Measurements from ENCODE around the gene TXNRD1.

TXNRD1 gene

GRCh38 chr12:104350211-104351056 is 134.9 kb downstream of the TXNRD1 start:
- DNase-seq (ENCODE audit: low spot score): no peak

DNA sequence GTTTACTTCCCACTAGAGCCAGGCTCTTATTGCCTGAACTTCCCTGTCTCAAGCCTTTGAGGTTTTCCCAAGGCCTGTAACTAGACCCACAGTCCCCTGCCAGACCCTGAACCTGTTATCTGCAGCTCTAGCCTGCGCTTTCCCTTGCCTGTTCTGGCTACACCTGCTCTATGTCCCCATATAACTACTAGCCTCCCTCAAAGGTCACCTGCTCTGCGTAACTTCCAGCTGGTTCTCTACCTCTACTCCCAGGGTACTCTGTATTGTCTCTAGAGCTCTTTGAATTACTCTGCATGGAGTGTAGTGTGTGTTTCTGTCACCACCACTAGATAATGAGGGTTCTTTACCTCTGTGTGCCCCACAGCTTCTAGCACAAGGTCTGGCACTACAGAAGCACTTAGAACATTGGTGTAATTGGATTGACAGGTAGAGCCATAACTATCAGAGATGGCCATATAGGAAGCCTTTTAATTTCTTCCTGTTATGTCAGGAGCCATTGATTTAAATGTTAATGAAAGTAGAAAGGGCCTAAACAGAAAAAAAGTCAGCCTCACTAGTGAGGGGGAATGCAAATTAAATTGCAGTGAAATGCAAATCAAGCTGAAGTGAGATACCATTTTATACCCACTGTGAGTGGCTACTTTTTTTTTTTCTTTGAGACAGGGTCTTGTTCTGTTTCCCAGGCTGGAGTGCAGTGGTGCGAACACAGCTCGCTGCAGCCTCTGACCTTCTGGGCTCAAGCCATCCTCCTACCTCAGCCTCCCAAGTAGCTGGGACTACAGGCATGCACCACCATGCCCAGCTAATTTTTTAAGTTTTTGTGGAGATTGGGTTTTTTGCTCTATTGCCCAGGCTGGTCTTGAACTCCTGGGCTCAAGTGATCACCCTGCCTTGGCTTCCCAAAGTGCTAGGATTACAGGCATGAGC is 135.7 kb downstream of the TXNRD1 start:
- no peak for DNase-seq (ENCODE audit: low spot score)

GRCh38 chr12:104352106-104352713 is 136.6 kb downstream of the TXNRD1 start:
- DNase-seq (ENCODE audit: low spot score): no peak

GRCh38 chr12:104353012-104353981 is 137.7 kb downstream of the TXNRD1 start:
- DNase-seq (ENCODE audit: low spot score): no peak

- no peak for DNase-seq (ENCODE audit: low spot score)
These were observed 138.7 kb downstream of the TXNRD1 start for GRCh38 chr12:104354167-104354867.

- no peak for DNase-seq (ENCODE audit: low spot score)
These were observed 139.4 kb downstream of the TXNRD1 start for GRCh38 chr12:104354868-104355570.

GRCh38 chr12:104355630-104356029 is 140.1 kb downstream of the TXNRD1 start:
- DNase-seq (ENCODE audit: low spot score): no peak

GRCh38 chr12:104356231-104357115 is 140.9 kb downstream of the TXNRD1 start:
- no peak for DNase-seq (ENCODE audit: low spot score)

- no peak for DNase-seq (ENCODE audit: low spot score)
These were observed 141.9 kb downstream of the TXNRD1 start for GRCh38 chr12:104357421-104357952.

- peak; percentile 72 for DNase-seq (ENCODE audit: low spot score)
These were observed 142.9 kb downstream of the TXNRD1 start for GRCh38 chr12:104358353-104359003.

GRCh38 chr12:104359216-104359615 is 143.6 kb downstream of the TXNRD1 start:
- DNase-seq (ENCODE audit: low spot score): no peak

- no peak for DNase-seq (ENCODE audit: low spot score)
These were observed 144.6 kb downstream of the TXNRD1 start for GRCh38 chr12:104360157-104360556.

DNA sequence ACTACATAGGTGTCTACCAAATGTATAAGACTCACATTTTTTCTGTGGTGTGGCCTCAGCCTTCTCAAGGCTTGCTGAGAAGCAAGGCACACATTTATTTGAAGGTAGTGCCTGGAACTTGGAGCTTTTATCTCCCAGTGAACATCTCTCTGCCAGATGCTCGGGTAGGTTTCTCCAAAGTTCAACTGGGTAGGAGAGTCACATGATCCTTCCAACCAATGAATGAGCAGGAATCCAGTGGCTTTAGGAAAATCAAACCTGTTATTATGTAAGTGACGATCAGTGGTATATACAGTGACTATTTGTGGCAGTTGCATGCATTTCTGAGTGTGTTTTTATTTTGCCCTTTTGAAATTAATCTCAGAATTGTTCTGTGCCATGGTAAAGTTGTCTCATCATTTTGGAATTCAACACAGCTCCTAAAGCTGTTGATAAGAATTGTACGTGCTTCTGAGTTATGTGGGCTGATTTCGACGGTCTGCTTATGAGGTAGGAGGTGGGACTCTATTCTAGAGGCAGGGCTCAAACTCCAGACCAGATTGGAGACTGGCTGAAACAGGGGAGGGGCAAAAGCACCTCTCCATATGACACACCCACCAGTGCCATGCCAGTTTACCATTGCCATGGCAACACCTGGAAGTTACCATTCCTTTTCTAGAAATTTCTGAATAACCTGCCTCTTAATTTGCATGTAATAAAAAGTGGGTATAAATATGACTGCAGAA is 145.6 kb downstream of the TXNRD1 start:
- DNase-seq (ENCODE audit: low spot score): no peak

GRCh38 chr12:104365921-104366410 is 150.4 kb downstream of the TXNRD1 start:
- no peak for DNase-seq (ENCODE audit: low spot score)

DNA sequence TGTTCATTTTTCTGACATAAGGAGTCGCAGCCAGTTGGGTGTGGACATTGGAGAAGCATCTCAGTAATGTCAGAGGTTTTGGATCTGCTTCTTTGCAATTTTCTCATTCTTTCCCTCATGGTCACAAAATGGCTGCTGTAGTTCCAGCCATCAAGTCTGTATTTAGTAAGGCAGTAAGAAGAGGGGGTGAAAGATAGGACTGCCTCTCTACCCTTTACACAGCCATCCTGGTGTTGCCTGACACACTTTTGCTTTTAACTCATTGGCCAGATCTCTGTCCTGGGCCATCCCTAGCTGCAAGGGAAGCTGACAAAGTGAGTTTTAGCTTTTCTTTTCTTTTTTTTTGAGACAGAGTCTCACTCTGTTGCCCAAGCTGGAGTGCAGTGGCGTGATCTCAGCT is 154.1 kb downstream of the TXNRD1 start:
- DNase-seq (ENCODE audit: low spot score): no peak

DNA sequence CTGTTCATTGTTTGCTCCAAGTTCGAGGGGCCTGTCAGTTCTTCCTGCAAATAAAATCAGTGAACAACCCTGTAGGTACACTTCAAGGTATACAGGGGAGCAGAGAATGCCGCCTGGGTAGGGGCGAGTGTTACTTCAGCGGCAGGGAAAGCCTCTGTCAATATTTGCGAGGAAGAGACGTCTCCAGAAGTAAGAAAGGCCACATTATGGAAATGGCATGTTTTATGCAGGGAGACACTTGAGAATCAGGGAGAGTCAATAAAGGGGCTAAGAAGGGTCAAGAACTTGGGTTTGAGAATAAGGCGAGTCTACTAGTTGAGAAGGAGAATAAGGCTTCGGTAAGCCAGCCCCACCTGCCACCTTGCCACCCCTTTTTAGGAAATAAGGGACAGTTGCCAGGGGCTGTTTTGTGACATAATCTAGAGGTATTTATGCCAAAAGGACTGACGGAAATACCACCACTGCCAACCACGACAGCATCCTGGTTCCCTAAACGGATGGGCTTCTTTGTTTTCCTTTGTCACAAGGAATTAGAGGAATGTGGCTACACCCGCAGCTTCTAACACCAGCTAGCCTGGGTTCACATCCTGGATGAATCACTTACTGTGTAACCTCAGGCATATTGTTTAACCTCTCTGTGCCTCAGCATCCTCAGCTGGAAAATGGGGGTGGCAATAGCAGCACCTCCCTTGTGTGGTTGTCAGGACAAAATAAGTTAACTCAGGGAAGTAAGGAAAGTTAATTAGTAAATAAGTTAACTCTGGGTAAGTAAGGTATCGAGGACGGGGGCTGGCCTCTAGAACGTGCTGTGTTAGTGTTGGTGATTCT is 155.7 kb downstream of the TXNRD1 start:
- DNase-seq (ENCODE audit: low spot score): no peak

Data from hematopoietic multipotent progenitor cell treated with erythropoietin and hydrocortisone succinate and interleukin-3 and kit ligand, for 15 days (in vitro differentiated cells).